GM19372 (cell line): Measurements from ENCODE around the gene KIRREL3.
"Not testable (repeated sequence)": the region's sequence is repeated elsewhere in the genome, so short reads cannot be mapped to it uniquely, and the experiment has no call there.

Source experiments
- ATAC-seq: cut with Tn5 transposase; IDR thresholded peaks from one replicate; pipeline ENCODE4 v1.9.1; 2021; ENCODE audit warnings: mild to moderate bottlenecking, low read depth, moderate library complexity; ENCODE audit not compliant: unreplicated experiment

The KIRREL3 gene

DNA sequence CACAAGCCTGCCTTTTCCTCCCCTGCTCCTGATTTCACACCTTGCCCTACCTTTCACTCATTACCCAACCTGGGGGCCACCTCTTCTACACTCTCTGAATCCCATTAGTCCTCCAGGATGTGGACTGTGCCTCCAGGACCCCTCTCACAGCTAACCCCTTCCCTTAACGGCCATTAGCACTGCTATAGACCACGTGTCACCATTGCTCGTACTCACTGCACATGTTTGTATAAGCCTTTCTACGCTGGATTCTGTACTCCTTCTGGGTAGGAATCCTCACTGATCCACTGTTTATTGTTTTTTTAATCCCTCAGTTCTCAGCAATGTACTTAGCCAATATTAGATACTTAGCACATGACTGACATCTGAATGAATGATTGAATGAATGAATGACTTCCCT, 40.9 kb downstream of the KIRREL3 start:
- no peak for ATAC-seq

DNA sequence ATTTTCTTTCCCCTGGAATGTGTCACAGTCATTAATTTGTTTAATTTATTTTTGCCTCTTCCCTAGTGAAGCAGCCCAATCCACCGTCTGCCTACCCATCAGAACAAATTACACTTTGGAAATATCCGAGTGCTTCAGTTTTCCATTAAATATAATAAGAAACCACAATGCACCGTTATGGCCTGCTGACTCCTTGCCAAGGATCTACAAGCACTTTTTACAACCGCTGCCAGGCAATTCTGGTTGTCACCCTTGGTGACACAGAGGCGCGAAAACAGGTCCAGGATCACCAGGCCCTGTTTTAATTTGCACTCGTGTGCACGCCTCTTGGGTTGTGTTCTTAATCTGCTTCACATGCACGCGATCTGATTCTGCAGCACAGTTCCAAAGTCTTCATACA, 43.9 kb downstream of the KIRREL3 start:
- no peak for ATAC-seq

DNA sequence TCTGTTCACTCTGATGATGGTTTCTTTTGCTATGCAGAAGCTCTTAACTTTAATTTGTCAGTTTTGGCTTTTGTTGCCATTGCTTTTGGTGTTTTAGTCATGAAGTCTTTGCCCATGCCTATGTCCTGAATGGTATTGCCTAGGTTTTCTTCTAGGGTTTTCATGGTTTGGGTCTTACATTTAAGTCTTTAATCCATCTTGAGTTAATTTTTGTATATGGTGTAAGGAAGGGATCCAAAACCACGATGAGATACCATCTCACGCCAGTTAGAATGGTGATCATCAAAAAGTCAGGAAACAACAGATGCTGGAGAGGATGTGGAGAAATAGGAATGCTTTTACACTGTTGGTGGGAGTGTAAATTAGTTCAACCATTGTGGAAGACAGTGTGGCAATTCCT, 48.0 kb downstream of the KIRREL3 start:
- ATAC-seq: not testable (repeated sequence)

DNA sequence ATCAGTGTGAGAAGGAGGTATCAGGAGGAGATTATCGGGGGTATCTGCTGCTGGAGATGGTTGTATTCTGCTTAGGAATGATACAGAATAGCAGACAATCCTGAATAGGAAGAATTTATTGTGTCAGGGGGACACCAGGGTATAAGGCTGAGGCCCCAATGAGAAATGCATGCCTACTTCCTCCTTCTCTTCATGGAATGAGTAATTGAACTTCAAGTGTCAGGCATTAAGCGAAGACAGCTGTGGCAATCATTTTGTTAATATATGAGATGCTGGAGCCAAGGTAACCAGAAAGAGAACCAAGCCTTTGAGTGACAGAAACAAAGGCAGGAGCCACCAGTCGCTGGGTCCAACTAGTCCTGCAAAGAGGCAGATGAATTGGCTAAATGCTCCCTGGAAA, 49.1 kb downstream of the KIRREL3 start:
- ATAC-seq: no peak

DNA sequence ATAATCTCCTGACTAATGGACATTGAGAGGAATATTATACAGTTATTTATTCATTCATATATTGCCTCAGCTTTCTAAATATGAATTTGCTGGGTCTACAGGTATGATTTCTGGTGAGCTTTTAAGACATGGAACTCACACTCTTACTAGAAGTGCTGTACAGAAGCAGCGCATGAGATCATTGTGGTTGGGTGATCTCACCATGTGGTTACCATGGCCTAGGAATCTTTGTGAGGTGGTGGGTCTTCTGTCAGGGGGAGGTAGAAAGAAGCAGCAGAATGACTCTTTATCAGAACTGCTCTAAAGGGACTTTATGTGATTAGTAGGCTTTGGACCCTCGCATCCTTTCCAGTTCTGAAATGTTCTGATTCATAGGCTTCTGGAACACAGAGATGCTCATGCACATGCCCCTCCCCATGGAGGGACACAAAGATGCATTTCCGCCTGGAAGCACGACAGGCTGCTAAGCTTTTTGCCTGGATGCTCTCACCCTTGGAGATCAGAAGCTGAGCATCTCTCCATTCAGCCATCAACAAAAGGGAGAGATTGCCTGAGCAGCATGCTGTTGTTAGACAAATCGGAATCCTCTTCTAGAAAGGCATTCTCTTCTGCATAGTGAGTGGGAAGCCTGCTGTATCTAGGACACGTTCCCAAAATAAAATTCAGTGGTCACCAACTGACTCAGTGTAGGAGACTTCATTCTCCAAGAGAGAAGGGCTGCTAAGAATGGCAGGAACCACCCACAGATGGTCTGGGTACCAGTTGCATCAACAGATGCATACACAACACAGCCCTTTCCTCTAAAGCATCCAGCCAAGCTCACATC, 51.3 kb downstream of the KIRREL3 start:
- no peak for ATAC-seq

DNA sequence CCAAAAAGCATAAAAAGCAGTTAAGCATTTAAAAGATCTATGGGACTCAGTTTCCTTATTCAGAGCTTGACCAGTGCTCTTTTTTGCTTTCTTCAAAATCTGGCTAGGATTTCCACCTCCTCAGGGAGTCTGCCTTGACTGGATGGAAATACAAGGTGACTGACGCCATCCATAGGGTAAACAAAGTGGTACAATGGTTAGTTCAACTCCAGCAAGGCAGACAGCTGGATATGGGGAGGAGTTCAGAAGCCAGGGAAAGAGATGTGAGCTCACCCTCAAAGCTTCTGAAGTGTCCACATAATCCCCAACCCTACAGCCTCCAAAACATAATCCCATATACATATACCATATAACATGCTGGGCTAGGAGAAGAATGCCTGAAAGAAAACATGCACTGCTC, 52.0 kb downstream of the KIRREL3 start:
- no peak for ATAC-seq

DNA sequence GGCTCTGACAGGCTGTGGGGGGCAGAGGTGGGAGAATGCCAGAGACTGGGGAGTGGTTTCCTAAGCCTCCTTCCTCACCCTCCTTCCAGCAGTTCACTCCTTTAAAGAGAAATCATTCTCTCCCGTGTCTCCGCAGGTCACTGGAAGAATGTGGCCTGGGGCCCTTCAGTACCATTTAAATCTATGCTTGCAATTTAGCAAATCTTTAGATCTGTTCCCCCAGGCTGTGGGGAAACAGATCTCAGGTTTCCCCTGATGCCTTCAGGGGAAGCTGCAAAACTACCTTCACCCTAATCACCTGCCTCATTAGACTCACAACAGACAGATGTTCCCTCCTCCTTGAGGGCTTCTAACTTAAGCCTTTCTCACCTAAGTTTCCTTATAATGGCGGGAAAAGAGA, 55.3 kb downstream of the KIRREL3 start:
- no peak for ATAC-seq

DNA sequence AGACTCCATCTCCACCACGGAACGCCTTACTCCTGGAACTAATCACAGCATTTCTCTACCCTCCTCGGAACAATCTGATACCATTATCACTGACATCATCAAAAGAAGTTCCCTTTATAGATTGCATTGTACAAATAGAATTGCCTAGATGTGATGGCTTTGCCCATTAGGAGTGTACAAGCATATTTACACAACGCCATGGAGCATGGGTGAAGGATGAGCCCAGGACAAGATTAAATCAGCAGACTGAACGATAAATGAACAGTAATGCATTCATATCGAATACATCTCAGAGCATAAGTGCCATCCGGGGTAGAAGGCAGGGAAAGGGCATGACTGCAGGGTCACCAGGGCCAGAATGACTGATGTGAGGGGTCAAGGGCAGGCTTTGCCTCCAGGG, 57.3 kb downstream of the KIRREL3 start:
- ATAC-seq: no peak

DNA sequence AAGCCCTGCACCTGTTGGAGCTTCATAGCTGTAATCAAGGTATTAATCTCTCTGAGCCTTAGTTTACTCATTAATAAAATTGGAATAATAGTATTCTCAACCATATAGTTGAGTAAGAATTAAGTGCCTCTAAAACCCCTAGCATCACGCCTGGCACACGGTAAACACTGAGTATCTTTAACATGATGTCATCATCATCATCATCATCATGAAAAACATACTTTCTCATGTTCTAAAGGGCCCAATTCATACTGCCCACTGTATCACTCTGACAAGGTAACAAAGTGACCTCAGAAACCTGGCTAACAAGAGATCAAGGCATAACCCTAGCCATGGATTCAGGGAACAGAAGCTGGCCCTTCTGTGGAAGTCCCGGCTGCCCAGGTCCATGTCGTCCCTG, 58.4 kb downstream of the KIRREL3 start:
- ATAC-seq: no peak

DNA sequence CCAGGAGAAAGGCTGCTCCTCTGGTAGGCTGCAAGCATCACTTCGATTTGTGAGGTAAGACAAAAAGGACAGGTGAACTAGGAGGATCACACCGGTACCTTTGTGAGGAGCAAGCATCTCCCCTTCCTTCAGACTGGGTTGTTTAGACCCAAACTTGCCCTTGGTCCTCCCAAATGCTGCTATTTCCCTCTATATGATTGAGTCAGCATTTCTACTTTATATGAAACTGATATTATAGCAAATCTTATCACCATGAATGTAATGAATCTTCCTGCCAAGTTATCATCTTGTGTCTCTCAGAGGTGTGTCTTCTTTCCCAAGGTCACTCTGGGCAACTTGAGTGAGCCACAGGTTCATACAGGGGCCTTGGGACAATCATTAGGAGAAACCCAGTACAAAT, 61.0 kb downstream of the KIRREL3 start:
- ATAC-seq: no peak

DNA sequence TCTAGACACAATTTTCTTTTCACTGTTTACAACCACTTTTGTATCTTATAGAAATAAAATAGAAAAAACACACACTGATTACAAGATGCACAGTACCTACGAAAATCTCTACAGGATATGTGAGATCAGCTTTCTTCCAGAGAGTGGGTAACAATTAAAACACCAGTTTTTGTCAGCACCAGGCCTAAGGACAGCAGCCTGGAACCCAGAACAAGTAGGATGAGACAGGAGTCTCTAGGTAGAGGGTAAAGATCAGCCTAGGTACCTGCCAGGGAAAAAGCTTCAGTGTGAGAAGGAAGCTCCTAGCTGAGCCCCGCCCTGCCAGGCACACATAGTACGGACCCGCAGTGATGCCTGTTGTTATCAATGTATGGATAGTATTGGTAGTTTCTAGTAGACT, 61.9 kb downstream of the KIRREL3 start:
- no peak for ATAC-seq

DNA sequence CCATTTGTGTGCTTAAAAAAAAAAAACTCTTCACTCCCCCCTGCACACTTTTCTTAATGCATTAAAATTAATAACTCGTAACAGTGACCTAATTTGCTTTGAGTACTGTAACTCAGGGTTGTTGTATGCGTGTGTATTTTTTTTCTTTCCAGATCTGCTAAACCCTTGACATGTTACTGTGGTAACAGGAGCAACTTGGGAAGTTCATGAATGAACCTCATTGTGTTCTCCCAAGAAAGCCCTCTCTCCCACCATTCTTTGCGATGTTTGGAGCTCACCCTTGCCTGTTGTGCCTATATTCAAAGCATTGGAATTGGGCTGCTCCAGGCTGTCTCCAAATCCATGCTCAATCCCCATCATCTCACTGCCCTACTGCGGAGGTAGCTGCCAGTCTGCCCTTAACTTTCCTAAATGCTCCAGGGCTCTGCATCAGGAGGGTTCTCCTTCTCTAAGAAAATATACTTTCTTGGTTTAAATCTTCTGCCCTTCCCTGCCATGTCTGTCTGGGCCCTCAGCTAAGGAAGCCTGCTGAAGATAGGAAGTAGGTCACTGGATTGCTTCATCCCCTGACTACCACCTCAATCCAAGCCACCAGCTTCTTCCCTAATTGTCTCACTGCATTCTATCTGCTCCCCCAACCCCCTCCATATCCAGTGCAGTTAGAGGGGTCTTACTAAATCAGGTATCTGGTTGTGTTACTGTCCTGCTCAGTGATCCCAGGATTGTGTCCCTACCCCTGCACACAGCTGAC, 70.3 kb downstream of the KIRREL3 start:
- no peak for ATAC-seq

DNA sequence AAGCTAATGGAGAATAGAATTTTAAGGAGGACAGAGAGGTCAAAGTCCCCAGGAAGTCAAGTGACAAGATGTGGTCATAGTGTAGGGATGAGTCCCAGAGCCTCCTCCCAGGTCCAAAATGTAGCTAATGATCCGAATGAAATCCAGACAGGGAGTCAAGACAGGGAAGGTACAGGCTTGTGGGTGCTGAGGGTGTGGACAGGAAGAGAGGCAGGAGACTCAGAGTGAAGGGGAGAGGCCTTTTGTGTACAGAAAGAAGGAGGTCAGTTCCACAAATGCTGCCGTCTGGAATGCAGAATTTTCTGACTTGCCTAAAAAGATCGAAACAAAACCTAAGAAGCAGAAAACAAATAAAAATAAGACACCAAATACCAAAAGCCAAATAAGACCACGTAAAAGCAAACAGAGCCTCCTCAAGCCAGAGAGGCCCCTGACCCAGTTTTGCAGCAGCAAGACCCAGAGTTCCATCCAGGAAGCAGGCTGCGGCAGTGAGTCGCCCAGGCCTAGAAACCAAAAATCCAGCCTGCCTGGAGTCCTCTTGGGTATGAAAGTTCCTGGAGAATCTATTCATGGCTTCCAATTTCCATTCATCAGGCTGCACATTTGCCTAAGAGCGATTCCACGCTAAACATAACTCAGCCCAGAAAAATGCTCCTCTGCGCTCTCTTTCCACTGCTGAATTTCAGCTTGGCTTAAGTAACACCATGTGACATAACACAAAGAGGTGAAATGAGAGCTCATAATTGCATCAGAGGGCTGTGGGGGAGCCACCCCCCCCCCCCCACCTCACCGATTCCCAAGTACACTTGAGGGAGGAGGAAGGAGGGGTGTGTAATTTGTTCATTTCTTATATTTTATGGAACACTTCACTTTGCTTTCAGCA, 71.2 kb downstream of the KIRREL3 start:
- ATAC-seq: no peak

DNA sequence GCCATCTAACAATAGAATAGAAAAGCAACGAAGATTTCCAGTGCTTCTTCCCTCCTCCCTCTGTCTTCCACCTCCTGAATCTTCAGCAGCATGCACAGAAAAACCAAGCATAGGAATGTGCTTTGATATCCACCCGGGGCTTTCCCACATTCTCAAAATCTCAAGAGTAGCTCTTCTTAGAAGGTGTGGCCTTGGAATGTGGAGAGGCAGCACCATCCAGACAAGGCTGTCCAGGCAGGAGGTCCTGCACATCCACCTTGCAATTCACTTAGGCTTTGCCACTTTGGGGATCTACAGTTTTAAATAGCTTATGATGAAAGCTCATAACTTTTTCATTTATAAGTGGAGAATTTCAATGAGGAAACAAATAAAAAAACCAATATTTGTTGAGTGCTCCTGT, 72.9 kb downstream of the KIRREL3 start:
- ATAC-seq: no peak

DNA sequence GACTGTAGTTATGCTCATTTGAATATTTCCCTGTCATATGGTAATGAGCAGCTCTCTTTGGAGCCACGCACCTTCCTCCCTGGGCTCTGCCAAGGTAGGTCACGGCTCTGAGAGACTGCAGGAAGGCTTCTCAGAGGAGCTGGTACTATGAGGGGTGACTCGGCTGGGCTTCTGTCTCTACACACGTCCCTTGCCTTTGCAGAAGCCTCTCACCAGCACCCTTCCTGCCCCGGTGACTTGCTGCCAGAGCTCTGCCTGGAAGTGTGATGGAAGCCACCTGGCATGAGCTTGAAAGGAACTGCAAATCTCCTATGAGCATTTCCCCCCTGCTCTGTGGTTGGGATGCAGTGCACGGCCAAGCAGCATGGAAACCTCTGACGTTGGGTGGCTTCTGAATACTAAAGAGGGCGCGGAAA, 74.2 kb downstream of the KIRREL3 start:
- ATAC-seq: no peak

DNA sequence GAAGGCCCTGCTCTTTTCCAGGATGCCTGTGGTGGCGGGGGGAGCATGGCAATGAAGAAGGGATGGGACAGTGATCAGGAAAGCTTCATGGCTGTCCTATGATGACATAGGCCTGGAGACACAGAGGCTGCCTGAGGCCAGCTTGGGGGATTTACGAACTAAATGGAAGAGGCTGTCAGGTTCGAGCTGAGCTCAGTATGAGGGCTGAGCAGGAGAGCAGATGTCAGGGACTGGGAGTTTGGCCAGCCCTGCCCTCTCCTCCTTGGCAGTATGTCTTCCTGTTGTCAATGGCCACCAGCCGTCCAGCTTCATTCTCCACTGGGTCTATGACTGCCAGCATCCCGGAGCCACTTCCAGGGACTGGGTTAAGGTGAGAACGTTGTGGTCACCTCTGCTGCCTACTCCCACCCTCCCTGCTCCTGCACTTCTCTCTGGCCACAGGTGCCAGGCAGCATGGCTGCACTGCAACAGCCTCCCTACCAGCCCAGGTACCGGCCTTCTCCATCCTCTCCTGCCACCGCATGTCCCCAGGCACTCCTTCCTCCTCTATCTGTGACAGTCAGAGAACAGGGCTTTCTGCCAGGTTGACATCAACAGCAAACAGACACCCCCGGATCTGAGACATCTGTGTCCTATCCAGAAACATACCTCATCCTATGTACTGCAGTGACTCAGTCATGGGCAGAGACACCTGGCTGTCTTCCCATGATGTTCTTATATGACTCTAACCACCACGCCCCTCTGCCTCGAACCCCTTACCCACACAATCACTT, 75.1 kb downstream of the KIRREL3 start:
- no peak for ATAC-seq

DNA sequence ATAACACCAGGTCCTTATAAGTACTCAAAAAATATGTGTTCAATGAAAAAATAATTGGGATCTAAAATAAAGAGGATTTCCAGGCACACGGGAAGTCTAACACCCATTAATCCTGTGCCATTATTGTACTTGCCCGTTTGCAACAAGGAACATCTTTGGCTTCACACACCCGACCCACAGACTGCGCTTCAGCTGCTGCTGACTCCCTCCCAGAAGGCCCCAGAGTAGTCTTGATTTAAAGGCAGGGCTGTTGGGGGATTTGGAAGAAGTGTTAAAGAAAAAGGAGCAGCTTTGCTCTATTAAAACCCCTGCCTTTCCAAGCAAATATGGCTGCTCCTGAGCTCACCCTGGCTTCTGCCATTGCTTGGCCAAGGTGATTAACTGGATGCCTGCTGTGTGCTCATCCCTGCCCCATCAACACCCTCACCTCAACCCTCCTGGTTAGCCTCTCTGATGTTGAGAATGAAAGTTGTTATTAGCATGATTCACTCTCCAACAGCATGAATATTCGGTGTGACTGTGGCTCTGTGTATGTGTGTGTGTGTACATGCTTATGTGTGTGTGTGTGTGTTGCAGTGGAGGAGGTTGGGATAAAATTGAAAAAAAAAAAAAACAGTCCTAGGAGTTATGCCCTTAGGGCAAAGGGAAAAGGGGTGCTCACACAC, 76.1 kb downstream of the KIRREL3 start:
- ATAC-seq: no peak

DNA sequence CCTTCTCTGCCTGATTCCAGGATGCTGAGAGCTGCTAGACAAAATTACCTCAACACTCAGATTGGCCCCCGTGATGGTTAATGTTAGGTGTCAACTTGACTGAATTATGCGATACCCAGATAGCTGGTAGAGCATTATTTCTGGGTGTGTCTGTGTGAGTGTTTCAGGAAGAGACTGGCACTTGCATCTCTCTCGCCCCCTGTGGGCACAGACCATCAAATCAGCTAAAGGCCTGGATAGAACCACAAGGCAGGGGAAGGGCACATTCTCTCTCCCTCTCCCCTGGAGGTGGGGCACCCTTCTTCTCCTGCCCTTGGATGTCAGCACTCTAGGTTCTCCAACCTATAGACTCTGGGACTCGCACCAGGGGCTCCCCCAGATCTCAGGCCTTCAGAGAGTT, 79.7 kb downstream of the KIRREL3 start:
- no peak for ATAC-seq

DNA sequence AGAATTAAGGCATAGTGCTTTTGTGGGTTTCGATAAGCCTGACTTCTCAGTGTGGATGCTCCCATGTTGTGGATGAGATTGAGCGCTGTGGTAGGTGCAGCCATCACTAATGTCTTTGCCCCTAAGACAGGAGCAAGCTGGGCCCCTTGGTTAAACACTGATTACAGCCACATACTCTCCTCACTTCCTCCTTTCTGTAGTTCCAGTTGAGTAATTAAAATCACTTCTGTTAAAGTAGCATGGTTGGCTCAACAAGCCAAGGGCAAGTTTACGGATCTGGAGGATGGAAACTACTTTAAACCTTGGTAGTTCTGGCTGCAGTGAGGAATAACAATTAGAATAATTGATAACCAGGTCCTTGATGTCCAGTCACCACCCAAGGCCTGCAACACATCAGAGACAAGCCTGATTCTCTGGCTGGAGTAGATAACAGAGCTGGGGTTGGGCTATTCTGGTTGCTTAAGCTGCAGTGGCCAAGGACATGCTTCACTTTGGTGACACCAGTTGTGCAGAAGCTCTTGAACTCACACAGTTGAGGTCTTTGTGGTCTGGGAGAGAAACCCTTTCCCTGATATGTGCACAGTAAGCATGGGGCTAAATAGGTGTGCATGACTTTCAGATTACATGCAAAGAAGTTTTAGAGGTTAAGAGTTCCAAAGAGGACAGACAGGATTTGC, 81.3 kb downstream of the KIRREL3 start:
- ATAC-seq: no peak
